NCI-H2029 (cell line): ENCODE results near the gene CACNG4.

Experiments
- DNase-seq: peaks from one replicate; lab custom pipeline; 2025; lab: John Stamatoyannopoulos, UW

The CACNG4 gene

DNA sequence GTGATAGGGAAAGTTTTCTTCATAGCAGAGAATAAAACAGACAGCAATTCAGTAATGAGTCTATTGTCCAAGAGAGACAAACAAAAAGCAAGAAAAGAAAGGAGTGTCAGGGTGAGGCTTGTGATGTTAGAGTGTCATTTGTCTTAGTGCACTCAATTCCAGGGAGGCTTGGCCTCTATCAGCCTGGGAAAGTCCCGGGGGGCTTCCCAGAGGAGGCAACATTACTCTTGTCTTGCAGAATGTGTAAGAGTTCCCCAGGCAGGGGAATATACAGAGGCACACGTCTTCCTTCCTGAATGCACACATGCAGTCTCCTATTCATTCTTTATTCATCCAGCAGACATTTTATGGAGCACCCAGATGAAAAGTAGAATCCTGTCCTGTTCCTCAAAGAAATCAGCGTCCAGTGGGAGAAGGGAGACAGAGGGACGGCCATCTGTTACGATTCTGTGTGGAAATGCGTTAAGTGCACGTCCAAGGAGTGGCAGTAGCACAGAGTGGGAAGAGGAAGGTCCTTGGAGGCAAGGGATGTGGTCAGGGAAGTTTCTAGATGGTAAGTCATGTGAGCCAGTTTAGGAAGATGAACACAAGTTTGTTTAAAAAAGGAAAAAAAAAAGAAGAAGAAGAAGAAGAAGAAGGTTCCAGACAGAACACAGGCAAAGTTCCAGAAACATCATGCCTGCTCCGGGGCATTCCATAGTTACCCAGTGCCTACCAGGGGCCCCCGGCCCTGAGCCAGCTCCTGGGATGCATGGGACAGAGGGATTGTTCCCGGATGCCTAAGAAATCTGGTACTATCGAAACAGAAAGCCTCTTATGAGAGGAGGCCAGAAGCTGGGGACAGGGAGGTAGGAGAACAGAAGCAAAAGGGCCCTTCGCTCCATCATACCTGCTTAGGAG lies 21.1 kb downstream of the CACNG4 start:
- DNase-seq = no peak

DNA sequence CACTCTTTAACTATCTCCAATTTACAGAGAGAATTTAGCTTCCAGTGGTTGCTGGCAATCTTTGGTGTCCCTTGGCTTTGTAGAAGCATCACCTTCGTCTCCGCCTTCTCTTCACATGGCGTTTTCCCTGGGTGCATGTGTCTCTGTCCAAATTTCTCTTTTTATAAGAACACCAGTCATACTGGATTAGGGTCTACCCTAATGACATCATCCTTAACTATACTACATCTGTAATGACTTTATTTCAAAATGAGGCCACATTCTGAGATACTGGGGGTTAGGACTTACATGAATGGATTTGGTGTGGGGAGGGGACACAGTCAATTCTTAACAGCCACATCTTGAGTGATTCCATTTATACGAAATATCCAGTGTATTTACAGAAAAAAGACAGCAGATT lies 22.2 kb downstream of the CACNG4 start:
- DNase-seq = no peak

- DNase-seq = no peak
Measured at GRCh38 chr17:66987059-66987616, 22.6 kb downstream of the CACNG4 start.

DNA sequence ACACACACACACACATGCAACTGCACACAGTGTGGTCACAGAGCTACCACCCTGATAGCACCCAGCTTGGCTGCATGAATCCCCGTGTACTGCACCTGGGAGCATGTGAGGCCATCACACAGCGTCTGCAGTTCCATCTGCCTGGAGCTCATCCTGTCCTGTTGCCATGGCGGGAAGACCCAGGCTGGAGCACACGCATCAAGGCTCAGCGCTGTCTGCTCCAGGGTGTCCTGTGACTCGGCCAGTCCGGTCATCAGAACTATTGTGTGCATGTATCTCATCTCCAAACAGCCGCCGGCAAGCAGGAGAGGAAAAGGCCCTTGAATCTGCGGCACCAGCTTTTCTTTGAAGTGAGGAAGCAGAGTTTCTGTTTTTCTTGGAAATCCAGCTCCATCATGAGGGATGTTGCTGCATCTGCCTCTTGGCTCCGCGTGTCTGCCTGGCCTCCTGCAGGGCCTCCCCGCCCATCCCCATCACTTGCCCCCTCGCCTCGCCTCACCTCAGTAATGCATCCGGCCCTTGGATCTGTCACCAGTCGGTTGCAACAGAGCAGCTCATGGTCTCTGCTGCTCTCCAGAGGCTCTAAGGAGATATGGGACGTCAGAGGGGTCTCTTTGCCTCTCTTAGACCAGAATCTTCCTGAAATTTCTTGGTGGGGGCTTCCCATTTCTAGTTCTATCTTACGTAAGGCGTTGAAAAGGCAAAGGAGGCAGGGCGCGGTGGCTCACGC lies 23.7 kb downstream of the CACNG4 start:
- no peak for DNase-seq

GRCh38 chr17:66989076-66989475 lies 24.6 kb downstream of the CACNG4 start:
- no peak for DNase-seq

DNA sequence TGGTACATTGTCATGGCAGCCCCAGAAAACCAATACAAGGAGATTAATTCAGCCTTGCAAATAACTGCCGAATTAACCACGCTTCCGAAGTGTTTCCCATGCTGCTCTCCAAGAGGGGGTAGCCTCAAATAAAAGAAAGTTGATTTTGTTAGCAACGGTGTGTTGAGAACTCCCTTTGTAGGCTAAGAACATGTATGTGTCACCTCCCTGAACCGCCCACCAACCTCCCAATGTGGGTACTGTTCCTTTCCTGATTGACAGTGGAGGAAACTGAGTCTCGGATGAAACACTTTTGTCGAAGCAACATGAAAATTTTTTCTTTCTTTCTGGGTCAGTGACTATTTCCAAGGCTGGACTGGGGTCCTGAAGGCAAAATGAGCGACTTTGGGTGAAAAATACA lies 25.1 kb downstream of the CACNG4 start:
- no peak for DNase-seq

DNA sequence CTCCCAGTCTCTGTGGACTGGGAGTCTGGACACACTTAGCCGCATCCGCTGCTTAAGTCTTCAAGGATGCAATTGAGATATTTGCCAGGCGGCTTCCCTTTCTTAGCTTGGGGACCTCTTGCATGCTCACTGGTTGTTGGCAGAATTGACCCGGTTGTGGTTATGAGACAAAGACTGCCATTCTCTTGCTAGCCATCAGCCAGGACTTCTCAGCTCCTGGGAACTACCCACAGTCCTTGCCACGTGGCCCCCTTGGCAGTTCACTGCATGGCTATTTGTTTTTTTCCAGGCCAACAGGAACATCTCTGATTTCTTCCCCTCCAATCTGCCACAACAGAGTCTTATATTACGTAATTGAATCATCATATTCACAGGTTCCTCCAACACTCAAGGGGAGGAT lies 25.5 kb downstream of the CACNG4 start:
- DNase-seq = no peak

- DNase-seq = no peak
Measured at GRCh38 chr17:66992911-66993442, 28.5 kb downstream of the CACNG4 start.

- DNase-seq = no peak
Measured at GRCh38 chr17:66994361-66994760, 29.9 kb downstream of the CACNG4 start.

DNA sequence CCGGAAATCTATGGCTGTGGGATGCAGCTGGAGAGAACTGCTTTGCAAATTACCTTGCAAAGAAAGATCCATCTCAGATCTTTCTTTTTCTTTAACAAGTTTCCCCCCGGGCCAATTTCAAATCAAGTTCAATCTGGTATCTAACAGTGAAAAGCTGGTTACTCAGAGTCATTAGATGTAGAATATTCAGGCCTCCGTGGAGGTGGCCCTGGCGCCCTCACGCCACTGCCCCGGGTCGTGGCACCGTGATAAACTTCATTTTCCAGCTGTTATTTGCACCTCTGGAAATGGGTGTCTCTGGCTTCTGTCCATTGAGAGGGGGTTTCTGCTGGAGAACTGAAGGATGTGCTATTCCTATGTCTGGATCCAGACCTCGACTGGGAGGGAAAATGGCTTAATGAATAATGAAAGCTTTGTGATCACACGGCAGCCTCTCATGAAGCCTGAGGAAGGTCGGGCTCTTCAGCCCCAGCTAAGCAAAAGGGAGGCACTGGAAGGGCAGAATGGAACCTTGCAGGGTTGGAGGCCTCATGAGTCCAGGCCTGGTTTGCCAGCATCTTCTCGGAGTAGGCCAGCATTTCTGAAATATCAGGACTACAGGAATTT lies 30.5 kb downstream of the CACNG4 start:
- DNase-seq = no peak

DNA sequence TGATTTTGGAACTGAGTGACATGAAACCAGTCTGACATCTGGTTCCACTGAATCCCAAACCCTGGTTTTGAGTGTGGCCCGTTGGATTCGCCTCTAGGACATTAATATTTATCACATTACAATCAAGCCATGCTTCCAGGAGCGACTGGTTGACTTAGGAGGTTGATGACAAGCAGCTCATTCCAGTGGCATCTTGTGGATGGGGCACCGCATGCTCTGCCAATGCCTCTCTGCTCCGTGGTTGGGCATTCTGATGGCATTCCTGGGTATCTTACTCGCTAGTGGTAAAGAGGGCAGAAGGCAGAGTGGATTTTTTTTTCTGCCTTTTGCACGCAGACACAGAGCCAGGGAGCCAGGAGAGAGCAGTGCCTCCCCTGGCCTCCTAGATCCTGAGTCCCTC lies 31.4 kb downstream of the CACNG4 start:
- DNase-seq = no peak

GRCh38 chr17:66996926-66997325 lies 32.4 kb downstream of the CACNG4 start:
- DNase-seq = no peak

- DNase-seq = no peak
Measured at GRCh38 chr17:67003231-67003630, 38.7 kb downstream of the CACNG4 start.

DNA sequence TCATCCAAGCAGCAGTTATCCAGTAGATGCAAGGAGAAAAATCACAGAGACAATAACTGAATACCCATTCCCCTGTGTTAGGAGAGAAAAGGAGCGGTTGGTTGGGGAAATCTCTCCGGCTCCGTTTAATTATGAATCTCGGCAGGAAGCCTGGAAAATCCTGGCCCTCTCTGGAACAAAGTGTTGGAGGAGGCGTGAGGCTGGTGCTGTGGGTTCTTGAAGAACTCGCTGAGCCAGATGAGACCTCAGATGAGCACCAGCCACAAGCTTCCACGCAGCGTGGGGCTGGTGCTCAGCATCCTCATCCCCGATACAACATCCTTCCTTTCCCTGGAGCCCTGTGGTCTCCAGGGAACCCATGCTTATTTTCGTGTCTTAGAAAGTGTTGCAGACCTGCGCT lies 39.7 kb downstream of the CACNG4 start:
- no peak for DNase-seq

GRCh38 chr17:67007266-67007665 lies 42.8 kb downstream of the CACNG4 start:
- no peak for DNase-seq

- no peak for DNase-seq
Measured at GRCh38 chr17:67008101-67008500, 43.6 kb downstream of the CACNG4 start.

- DNase-seq = no peak
Measured at GRCh38 chr17:67011527-67012175, 47.1 kb downstream of the CACNG4 start.

GRCh38 chr17:67013891-67014290 lies 49.4 kb downstream of the CACNG4 start:
- DNase-seq = no peak

- DNase-seq = no peak
Measured at GRCh38 chr17:67015001-67015400, 50.5 kb downstream of the CACNG4 start.

GRCh38 chr17:67016039-67016762 lies 51.7 kb downstream of the CACNG4 start:
- no peak for DNase-seq

- no peak for DNase-seq
Measured at GRCh38 chr17:67017910-67018309, 53.4 kb downstream of the CACNG4 start.
